Activated CD4-positive, alpha-beta T cell treated with anti-CD3 and anti-CD28 coated beads, Interleukin-2, Interleukin-4, amounts not matched to agents 100 ng/mL and 50 ng/mL, durations not matched to agents 16 hours and 8 hours (primary cell): ENCODE results near the gene TP53AIP1.
A peak's percentile ranks its signal among the peaks of the same experiment; 100 is the strongest.

Source experiments
- DNase-seq: peaks from one replicate; pipeline ENCODE4 v3.0.0-alpha.2; 2020; ENCODE audit warnings: low spot score

Gene TP53AIP1

DNA sequence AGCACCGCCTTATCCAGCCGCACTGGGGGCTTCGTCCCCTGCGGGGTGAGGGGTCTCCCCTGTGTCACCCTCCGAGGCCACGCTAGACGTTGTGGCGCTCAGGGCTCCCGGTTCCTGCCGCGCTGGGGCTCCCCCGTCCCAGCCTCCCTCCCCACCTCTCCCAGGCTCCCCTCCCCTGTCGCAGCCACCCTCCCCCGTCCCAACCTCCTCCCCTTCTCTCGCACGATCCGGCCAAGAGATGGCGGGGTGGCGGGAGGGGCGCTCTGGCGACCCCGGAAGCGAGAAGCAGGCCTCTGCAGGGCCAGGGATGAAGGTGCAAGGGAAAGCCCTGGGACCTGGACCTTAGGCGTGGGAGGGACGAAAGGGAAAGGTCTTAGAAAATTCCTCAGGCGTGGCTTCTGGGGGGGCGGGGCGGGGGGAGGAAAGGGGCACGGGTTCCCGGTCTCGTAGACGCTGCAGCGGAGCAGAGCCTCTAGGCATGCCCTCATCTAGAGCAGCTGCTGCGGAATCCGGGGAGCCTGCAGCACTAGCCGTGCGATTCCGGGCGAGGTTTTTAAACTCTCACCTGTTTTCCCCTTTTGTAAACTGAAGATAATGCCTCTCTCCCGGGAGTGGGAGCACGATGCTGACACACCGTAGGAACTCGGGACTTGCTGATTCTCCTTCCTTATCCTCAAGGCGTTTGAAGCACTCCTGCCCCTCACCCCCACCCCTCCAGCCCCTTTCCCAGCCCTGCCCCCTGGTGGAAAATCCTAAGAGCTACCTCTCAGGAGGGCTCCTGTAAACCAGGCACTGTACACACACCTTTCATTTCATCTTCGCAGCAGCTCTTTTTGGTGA is 37.1 kb downstream of the TP53AIP1 start:
- DNase-seq, result peak; percentile 21

DNA sequence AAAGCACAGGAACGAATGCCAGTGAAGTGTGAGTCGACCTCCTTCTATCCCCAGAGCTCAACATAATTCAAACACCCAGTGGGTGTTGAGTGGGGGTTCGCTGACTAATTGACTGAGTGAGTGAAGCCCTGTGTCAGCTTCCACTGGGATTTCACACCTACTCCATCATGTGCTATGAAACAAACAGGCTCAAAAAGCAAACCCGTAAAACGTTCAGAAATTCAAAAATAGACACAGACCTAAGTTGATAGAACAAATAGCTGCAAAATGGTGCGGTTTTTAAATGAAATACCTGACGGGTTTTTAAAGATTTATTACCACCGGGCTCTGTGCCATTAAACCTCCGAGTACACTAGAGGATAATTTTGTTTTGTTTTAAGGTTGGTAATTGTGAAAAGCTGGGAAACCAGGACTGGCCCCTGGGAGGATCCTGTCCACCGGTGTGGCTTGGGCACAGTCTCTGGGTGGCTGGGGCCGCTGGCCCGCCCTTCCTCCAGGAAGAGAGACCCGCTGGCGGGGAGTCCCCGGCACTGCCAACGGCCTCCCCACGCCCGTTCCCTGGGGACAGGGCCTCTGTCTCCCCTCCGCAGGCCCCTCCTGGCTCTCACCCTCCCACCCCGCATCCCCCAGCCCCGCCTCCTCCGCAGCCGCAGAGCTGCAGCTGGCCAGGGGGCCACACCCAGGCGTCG is 37.9 kb downstream of the TP53AIP1 start:
- no peak for DNase-seq

DNA sequence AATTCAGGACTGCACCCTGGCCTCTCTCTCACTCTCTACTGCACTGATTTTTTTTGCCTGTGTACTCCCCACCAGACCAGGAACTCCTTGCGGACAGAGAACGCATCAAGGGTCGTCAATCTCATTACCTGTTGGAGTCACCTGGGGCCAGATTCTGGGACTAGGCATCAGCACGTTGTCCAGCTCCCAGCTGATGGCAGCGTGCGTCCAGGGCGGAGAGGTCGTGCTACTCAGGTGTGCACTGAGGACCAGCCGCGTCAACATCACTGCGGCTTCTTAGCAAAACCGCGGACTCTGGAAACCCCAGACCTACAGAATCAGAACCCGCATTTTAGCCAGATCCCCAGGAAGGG is 38.4 kb downstream of the TP53AIP1 start:
- no peak for DNase-seq

DNA sequence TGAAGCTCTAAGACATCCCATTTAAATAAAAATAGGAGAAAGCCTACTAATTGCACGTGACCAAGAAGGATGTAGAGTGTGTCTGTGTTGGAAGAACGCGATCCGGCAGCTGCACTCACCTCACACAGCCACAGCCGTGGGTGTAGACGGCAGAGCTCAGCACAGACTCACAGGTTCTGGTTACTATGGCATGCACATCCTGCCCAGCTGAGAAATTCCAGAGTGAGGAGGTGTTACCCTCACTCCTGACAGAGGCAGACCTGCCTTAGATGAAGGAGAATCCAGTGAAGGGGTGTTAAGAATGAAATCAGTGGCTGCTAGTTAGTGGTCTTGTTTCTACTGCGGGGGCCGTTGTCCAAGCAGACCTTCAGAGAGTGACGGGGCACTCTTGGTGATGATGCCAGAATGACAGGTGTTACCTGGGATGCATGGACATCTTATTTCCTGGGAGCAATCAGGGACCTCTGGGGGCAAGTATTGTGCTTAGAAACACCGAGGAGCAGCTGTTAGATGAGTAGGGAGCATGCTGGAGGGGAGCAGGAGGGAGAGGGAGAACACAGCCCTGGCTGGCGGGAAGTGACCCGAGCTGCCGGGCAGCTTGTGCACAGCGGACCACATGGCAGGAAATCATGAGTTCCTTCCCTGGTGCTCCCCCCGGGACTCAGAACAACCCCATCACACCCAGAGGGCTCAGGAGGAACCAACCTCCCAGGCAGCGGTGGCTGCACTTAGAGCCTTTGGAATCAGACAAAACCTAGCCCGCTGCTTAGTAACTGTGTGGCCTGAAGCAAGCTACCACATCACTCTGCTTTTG is 39.2 kb downstream of the TP53AIP1 start:
- DNase-seq, result no peak

- DNase-seq, result no peak
Observed at GRCh38 chr11:128902515-128903066, 40.1 kb downstream of the TP53AIP1 start.

- no peak for DNase-seq
Observed at GRCh38 chr11:128901653-128902514, 40.8 kb downstream of the TP53AIP1 start.

- no peak for DNase-seq
Observed at GRCh38 chr11:128900468-128900867, 42.2 kb downstream of the TP53AIP1 start.

- no peak for DNase-seq
Observed at GRCh38 chr11:128898580-128899344, 43.9 kb downstream of the TP53AIP1 start.

- DNase-seq, result no peak
Observed at GRCh38 chr11:128897826-128898225, 44.8 kb downstream of the TP53AIP1 start.

- no peak for DNase-seq
Observed at GRCh38 chr11:128896356-128896755, 46.3 kb downstream of the TP53AIP1 start.

- no peak for DNase-seq
Observed at GRCh38 chr11:128895526-128895925, 47.1 kb downstream of the TP53AIP1 start.

- DNase-seq, result no peak
Observed at GRCh38 chr11:128894685-128895084, 48.0 kb downstream of the TP53AIP1 start.

DNA sequence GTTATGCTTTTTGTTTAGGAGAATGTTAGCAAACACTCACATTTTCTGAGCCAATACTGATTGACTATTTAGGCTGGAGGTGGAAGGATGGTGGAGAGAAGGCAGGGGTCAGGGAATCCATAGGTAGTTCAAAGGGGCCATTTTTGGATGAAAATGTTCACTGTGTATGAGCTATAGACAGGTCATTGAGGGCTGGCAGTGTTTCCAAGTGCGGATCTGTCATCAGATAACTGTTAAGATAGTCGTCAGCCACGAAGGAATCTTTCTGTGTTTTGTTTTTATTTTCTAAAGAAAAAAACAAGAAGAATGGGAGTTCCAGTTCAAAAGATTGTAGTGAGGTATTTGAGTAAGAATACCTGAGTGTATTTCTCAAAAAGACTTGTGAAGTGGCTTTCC is 48.4 kb downstream of the TP53AIP1 start:
- no peak for DNase-seq

DNA sequence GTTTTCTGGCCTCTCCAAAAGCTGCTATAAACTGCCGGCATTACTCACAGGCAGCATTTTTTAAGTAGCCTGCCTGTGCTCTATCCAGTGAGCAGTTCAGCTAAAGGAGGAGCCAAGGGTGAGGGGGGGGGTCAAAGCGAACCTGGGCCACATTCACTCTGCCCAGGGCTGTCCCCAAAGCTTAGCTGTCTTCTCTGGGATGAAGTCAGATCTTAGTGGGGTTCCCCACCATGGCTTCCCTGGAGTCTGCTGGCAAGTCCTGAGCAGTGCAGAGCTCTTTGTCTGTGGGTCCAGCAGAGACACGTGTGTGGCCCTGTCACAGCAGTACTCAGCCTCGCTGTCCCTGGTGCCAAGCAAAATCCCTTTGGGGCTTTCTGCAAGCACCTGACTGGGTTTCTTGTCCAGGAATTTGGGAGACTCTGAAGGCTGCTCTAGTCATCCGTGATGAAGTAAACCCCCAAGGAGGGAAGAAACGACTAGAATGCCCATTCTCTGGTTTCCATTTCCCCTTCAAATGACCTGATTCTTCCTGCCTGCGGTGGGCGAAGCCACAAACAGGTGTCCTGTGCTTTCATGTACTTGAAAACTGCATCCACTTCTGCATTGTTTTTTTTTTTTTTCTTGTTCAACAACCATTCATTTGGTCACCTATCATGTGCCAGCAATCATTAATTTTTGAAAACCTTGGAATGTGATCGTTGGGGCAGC is 48.9 kb downstream of the TP53AIP1 start:
- no peak for DNase-seq

GRCh38 chr11:128892866-128893565 is 49.7 kb downstream of the TP53AIP1 start:
- no peak for DNase-seq

DNA sequence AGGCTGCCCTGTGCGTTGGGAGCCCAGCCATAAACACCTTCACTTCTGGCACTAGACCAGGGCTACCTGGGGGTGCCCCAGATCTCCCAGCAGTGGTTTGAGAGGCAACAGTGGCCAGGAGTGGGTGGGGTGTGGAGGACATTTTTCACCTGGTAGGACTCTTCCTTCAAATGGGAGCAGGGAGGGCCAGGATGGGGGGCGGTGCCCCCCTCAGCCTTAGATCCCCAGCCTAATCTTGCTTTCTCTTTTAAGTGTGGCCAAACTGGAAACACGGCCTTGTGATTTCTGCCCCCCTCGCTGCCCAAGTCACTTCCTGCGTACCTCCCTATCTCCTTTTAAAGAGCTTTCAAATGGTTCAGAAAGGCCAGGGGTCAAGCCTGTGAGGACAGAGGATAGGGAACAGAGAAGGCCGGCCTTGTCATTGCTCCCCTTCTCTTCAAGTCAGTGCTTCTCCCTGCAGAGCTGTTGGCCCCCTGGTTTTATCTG is 50.7 kb downstream of the TP53AIP1 start:
- DNase-seq, result no peak

GRCh38 chr11:128890543-128891368 is 51.9 kb downstream of the TP53AIP1 start, which contains the start of gene KCNJ5:
TSS of gene KCNJ5 (plus strand) at chr11:128891356. CDS start at chr11:128911274, 19,918 bp downstream.
- no peak for DNase-seq

- no peak for DNase-seq
Observed at GRCh38 chr11:128890216-128890542, 52.5 kb downstream of the TP53AIP1 start.
